ENCODE data around the gene HBS1L.

Gene HBS1L

GRCh38 chr6:134983823-134984222, 70.8 kb downstream of the HBS1L start:
- no peaks in the 10 kb centered on the region for H3K27me3 ChIP-seq (ENCODE audit: control insufficient read depth in 3 of 3, insufficient read depth in 3 of 3, low read depth in 1 of 3, low read length in 3 of 3)
- H4K91ac ChIP-seq (ENCODE audit: low read depth, low read length, poor library complexity), result no peak overlapping the region
- H3K18ac ChIP-seq (ENCODE audit: low read length), result no peak overlapping the region
- no peak overlapping the region for H4K8ac ChIP-seq (ENCODE audit: low read depth, low read length)
- H3K4me3 ChIP-seq (ENCODE audit: low read length in 2 of 2), result no peak overlapping the region
- H2BK120ac ChIP-seq (ENCODE audit: low read depth, low read length), result no peak overlapping the region
- no peak overlapping the region for H3K4me2 ChIP-seq (ENCODE audit: insufficient read depth, low read length, poor library complexity, severe bottlenecking)
- H3K79me1 ChIP-seq (ENCODE audit: low read depth, low read length), result no peaks in the 10 kb centered on the region
- WGBS, 2 donors (ENCODE audit: extremely low coverage in 2 of 2, insufficient read length in 2 of 2, insufficient replicate concordance in 1 of 2), result no CpG with 5 or more reads among the region's 2 CpGs
- peaks cover 14 to 87% of the 10 kb centered on the region in 2 donors for H3K36me3 ChIP-seq (replicated peaks in 1 of 2; ENCODE audit: control insufficient read depth in 2 of 2, insufficient read depth in 2 of 2, low read length in 2 of 2)
- H3K9me3 ChIP-seq (replicated peaks in 1 of 2; ENCODE audit: control insufficient read depth in 2 of 2, insufficient read depth in 1 of 2, low read depth in 1 of 2, low read length in 2 of 2), result no peaks in the 10 kb centered on the region
- H3K23ac ChIP-seq (ENCODE audit: low read depth, low read length, poor library complexity), result no peak overlapping the region
- no peak overlapping the region for H3K4ac ChIP-seq (ENCODE audit: low read length)
- H2BK12ac ChIP-seq (ENCODE audit: low read length), result no peak overlapping the region
- no peak overlapping the region for H3K27ac ChIP-seq (replicated peaks; ENCODE audit: low read length)
- no peak overlapping the region for H3K14ac ChIP-seq (ENCODE audit: low read length)
- H2BK15ac ChIP-seq (ENCODE audit: low read length), result no peak overlapping the region
- H3K9ac ChIP-seq (ENCODE audit: low read depth, low read length, poor library complexity), result no peak overlapping the region
- H2AFZ ChIP-seq (ENCODE audit: low read length), result no peak overlapping the region
- H2BK5ac ChIP-seq (ENCODE audit: low read length), result no peak overlapping the region
- no peak for DNase-seq (ENCODE audit: low spot score)
- H2AK5ac ChIP-seq (ENCODE audit: low read depth, low read length), result no peak overlapping the region
- H3K4me1 ChIP-seq (ENCODE audit: control insufficient read depth in 2 of 2, insufficient read depth in 1 of 2, low read depth in 1 of 2, low read length in 2 of 2), result peaks cover 0 to under 1% of the 10 kb centered on the region in 2 donors

- Histone ChIP-seq H2AK5ac (ENCODE audit: low read depth, low read length) (no peak overlapping the region), H3K27ac (replicated peaks; ENCODE audit: low read length) (no peak overlapping the region), H4K8ac (ENCODE audit: low read depth, low read length) (no peak overlapping the region), H3K9me3 (replicated peaks in 1 of 2; ENCODE audit: control insufficient read depth in 2 of 2, insufficient read depth in 1 of 2, low read depth in 1 of 2, low read length in 2 of 2) (no peaks in the 10 kb centered on the region), H2BK120ac (ENCODE audit: low read depth, low read length) (no peak overlapping the region), H3K4ac (ENCODE audit: low read length) (no peak overlapping the region), H3K23ac (ENCODE audit: low read depth, low read length, poor library complexity) (no peak overlapping the region), H3K4me3 (ENCODE audit: low read length in 2 of 2) (no peak overlapping the region), H3K36me3 (replicated peaks in 1 of 2; ENCODE audit: control insufficient read depth in 2 of 2, insufficient read depth in 2 of 2, low read length in 2 of 2) (peaks cover 14 to 96% of the 10 kb centered on the region in 2 donors), H4K91ac (ENCODE audit: low read depth, low read length, poor library complexity) (no peak overlapping the region), H2AFZ (ENCODE audit: low read length) (no peak overlapping the region), H3K14ac (ENCODE audit: low read length) (no peak overlapping the region), H3K4me1 (ENCODE audit: control insufficient read depth in 2 of 2, insufficient read depth in 1 of 2, low read depth in 1 of 2, low read length in 2 of 2) (no peaks in the 10 kb centered on the region), H2BK12ac (ENCODE audit: low read length) (no peak overlapping the region), H3K79me1 (ENCODE audit: low read depth, low read length) (no peaks in the 10 kb centered on the region), H3K18ac (ENCODE audit: low read length) (no peak overlapping the region), H3K9ac (ENCODE audit: low read depth, low read length, poor library complexity) (no peak overlapping the region), H3K27me3 (ENCODE audit: control insufficient read depth in 3 of 3, insufficient read depth in 3 of 3, low read depth in 1 of 3, low read length in 3 of 3) (no peaks in the 10 kb centered on the region), H2BK5ac (ENCODE audit: low read length) (no peak overlapping the region), H3K4me2 (ENCODE audit: insufficient read depth, low read length, poor library complexity, severe bottlenecking) (no peak overlapping the region), H2BK15ac (ENCODE audit: low read length) (no peak overlapping the region)
- no CpG with 5 or more reads among the region's 3 CpGs for WGBS, 2 donors (ENCODE audit: extremely low coverage in 2 of 2, insufficient read length in 2 of 2, insufficient replicate concordance in 1 of 2)
- no peak for DNase-seq (ENCODE audit: low spot score)
These were observed 72.5 kb downstream of the HBS1L start for GRCh38 chr6:134982161-134982560.

- no peak for DNase-seq (ENCODE audit: low spot score)
- Histone ChIP-seq H3K36me3 (replicated peaks in 1 of 2; ENCODE audit: control insufficient read depth in 2 of 2, insufficient read depth in 2 of 2, low read length in 2 of 2) (peaks cover 14 to 97% of the 10 kb centered on the region in 2 donors), H2BK15ac (ENCODE audit: low read length) (no peak overlapping the region)
These were observed 73.8 kb downstream of the HBS1L start for GRCh38 chr6:134980846-134981245.

GRCh38 chr6:134979142-134979541, 75.5 kb downstream of the HBS1L start:
- no peak overlapping the region for H3K4ac ChIP-seq (ENCODE audit: low read length)
- H3K27ac ChIP-seq (replicated peaks; ENCODE audit: low read length), result no peak overlapping the region
- H3K9ac ChIP-seq (ENCODE audit: low read depth, low read length, poor library complexity), result no peak overlapping the region
- H4K91ac ChIP-seq (ENCODE audit: low read depth, low read length, poor library complexity), result no peak overlapping the region
- H2BK120ac ChIP-seq (ENCODE audit: low read depth, low read length), result no peak overlapping the region
- no peaks in the 10 kb centered on the region for H3K27me3 ChIP-seq (ENCODE audit: control insufficient read depth in 3 of 3, insufficient read depth in 3 of 3, low read depth in 1 of 3, low read length in 3 of 3)
- no peak overlapping the region for H3K23ac ChIP-seq (ENCODE audit: low read depth, low read length, poor library complexity)
- no peak overlapping the region for H3K4me2 ChIP-seq (ENCODE audit: insufficient read depth, low read length, poor library complexity, severe bottlenecking)
- H3K4me3 ChIP-seq (ENCODE audit: low read length in 2 of 2), result no peak overlapping the region
- H3K36me3 ChIP-seq (replicated peaks in 1 of 2; ENCODE audit: control insufficient read depth in 2 of 2, insufficient read depth in 2 of 2, low read length in 2 of 2), result peaks cover 13 to 88% of the 10 kb centered on the region in 2 donors
- no peak overlapping the region for H2BK12ac ChIP-seq (ENCODE audit: low read length)
- no peak overlapping the region for H3K18ac ChIP-seq (ENCODE audit: low read length)
- no peak overlapping the region for H4K8ac ChIP-seq (ENCODE audit: low read depth, low read length)
- H3K79me1 ChIP-seq (ENCODE audit: low read depth, low read length), result no peaks in the 10 kb centered on the region
- H2BK15ac ChIP-seq (ENCODE audit: low read length), result no peak overlapping the region
- H2BK5ac ChIP-seq (ENCODE audit: low read length), result no peak overlapping the region
- no peak overlapping the region for H2AK5ac ChIP-seq (ENCODE audit: low read depth, low read length)
- H3K14ac ChIP-seq (ENCODE audit: low read length), result no peak overlapping the region
- H3K4me1 ChIP-seq (ENCODE audit: control insufficient read depth in 2 of 2, insufficient read depth in 1 of 2, low read depth in 1 of 2, low read length in 2 of 2), result no peaks in the 10 kb centered on the region
- WGBS, 2 donors (ENCODE audit: extremely low coverage in 2 of 2, insufficient read length in 2 of 2, insufficient replicate concordance in 1 of 2), result no CpG with 5 or more reads among the region's 6 CpGs
- no peaks in the 10 kb centered on the region for H3K9me3 ChIP-seq (replicated peaks in 1 of 2; ENCODE audit: control insufficient read depth in 2 of 2, insufficient read depth in 1 of 2, low read depth in 1 of 2, low read length in 2 of 2)
- no peak for DNase-seq (ENCODE audit: low spot score)
- no peak overlapping the region for H2AFZ ChIP-seq (ENCODE audit: low read length)

More at GRCh38 chr6:134980846-134981245, 73.8 kb downstream of the HBS1L start:
- H3K4ac ChIP-seq (ENCODE audit: low read length), result no peak overlapping the region
- H3K9ac ChIP-seq (ENCODE audit: low read depth, low read length, poor library complexity), result no peak overlapping the region
- no peak overlapping the region for H3K18ac ChIP-seq (ENCODE audit: low read length)
- no peak overlapping the region for H3K23ac ChIP-seq (ENCODE audit: low read depth, low read length, poor library complexity)
- no peak overlapping the region for H3K27ac ChIP-seq (replicated peaks; ENCODE audit: low read length)
- H3K14ac ChIP-seq (ENCODE audit: low read length), result no peak overlapping the region
- H2AFZ ChIP-seq (ENCODE audit: low read length), result no peak overlapping the region
- WGBS, 2 donors (ENCODE audit: extremely low coverage in 2 of 2, insufficient read length in 2 of 2, insufficient replicate concordance in 1 of 2), result no CpG with 5 or more reads among the region's 1 CpG
- no peak overlapping the region for H4K91ac ChIP-seq (ENCODE audit: low read depth, low read length, poor library complexity)
- H3K4me3 ChIP-seq (ENCODE audit: low read length in 2 of 2), result no peak overlapping the region
- H3K4me1 ChIP-seq (ENCODE audit: control insufficient read depth in 2 of 2, insufficient read depth in 1 of 2, low read depth in 1 of 2, low read length in 2 of 2), result no peaks in the 10 kb centered on the region
- no peak overlapping the region for H2AK5ac ChIP-seq (ENCODE audit: low read depth, low read length)
- H3K9me3 ChIP-seq (replicated peaks in 1 of 2; ENCODE audit: control insufficient read depth in 2 of 2, insufficient read depth in 1 of 2, low read depth in 1 of 2, low read length in 2 of 2), result no peaks in the 10 kb centered on the region
- no peaks in the 10 kb centered on the region for H3K79me1 ChIP-seq (ENCODE audit: low read depth, low read length)
- no peak overlapping the region for H2BK5ac ChIP-seq (ENCODE audit: low read length)
- no peak overlapping the region for H4K8ac ChIP-seq (ENCODE audit: low read depth, low read length)
- no peak overlapping the region for H3K4me2 ChIP-seq (ENCODE audit: insufficient read depth, low read length, poor library complexity, severe bottlenecking)
- no peak overlapping the region for H2BK12ac ChIP-seq (ENCODE audit: low read length)
- no peaks in the 10 kb centered on the region for H3K27me3 ChIP-seq (ENCODE audit: control insufficient read depth in 3 of 3, insufficient read depth in 3 of 3, low read depth in 1 of 3, low read length in 3 of 3)
- H2BK120ac ChIP-seq (ENCODE audit: low read depth, low read length), result no peak overlapping the region
